ENCODE data around the gene TGM2. TPM values are rescaled to one million over a fixed set of nuclear protein-coding genes. Genes with fewer than 3 reads are reported as not detected.

The TGM2 gene
- polyA plus RNA-seq, 1 donor from 2014 or later = not detected

- Histone ChIP-seq H3K79me2 (replicated peaks; ENCODE audit: insufficient read depth, low read length) (no peaks in the 10 kb centered on the region), H2AFZ (ENCODE audit: low read depth, low read length) (no peak overlapping the region), H3F3A (ENCODE audit: insufficient read depth, low read length, poor library complexity, severe bottlenecking) (no peaks in the 10 kb centered on the region), H3K9ac (ENCODE audit: low read length) (no peak overlapping the region), H3K36me3 (ENCODE audit: insufficient read depth, low read length) (no peaks in the 10 kb centered on the region), H3K9me2 (ENCODE audit: insufficient read depth, low read length) (no peaks in the 10 kb centered on the region), H3K9me3 (ENCODE audit: low read length) (no peaks in the 10 kb centered on the region), H3K27ac (ENCODE audit: low read length) (no peak overlapping the region), H4K20me1 (ENCODE audit: insufficient read depth) (no peaks in the 10 kb centered on the region), H3K27me3 (ENCODE audit: insufficient read depth, low read depth, low read length) (peaks cover 6% of the 10 kb centered on the region), H3K4me3 (ENCODE audit: low read length) (no peak overlapping the region), H3K4me2 (ENCODE audit: low read length) (no peak overlapping the region)
- no peak for TF ChIP-seq EP300 (conservative IDR thresholded peaks at IDR 0.05; ENCODE audit: poor library complexity, severe bottlenecking)
- TF ChIP-seq TAF1 (IDR thresholded peaks at IDR 0.05; ENCODE audit: low read depth) = no peak
- TF ChIP-seq REST (IDR thresholded peaks at IDR 0.05; ENCODE audit: borderline replicate concordance) = no peak
- TF ChIP-seq RAD21 (conservative IDR thresholded peaks at IDR 0.05) = no peak
- no peak for TF ChIP-seq SMC3 (conservative IDR thresholded peaks at IDR 0.05; ENCODE audit: poor library complexity)
- TF ChIP-seq MXI1 (conservative IDR thresholded peaks at IDR 0.05; ENCODE audit: poor library complexity, severe bottlenecking) = no peak
- TF ChIP-seq CTCF (IDR thresholded peaks at IDR 0.05; ENCODE audit: poor library complexity, severe bottlenecking) = no peak
- no peak for TF ChIP-seq EZH2 (IDR thresholded peaks at IDR 0.05; ENCODE audit: borderline replicate concordance, insufficient read depth, low read length, poor library complexity, severe bottlenecking)
- no peak for TF ChIP-seq POLR2AphosphoS5 (IDR thresholded peaks at IDR 0.05)
Measured at GRCh38 chr20:38168791-38169589, 3.9 kb upstream of the TGM2 start.

GRCh38 chr20:38167851-38168760 lies 3.0 kb upstream of the TGM2 start:
- no peak overlapping the region for H3K9ac ChIP-seq (ENCODE audit: low read length)
- no peak overlapping the region for H2AFZ ChIP-seq (ENCODE audit: low read depth, low read length)
- H3K27me3 ChIP-seq (ENCODE audit: insufficient read depth, low read depth, low read length) = peaks cover 6% of the 10 kb centered on the region

More at GRCh38 chr20:38167851-38168760, 3.0 kb upstream of the TGM2 start:
- TF ChIP-seq RAD21 (conservative IDR thresholded peaks at IDR 0.05) (no peak), CTCF (IDR thresholded peaks at IDR 0.05; ENCODE audit: poor library complexity, severe bottlenecking) (no peak), REST (IDR thresholded peaks at IDR 0.05; ENCODE audit: borderline replicate concordance) (no peak), EP300 (conservative IDR thresholded peaks at IDR 0.05; ENCODE audit: poor library complexity, severe bottlenecking) (no peak), MXI1 (conservative IDR thresholded peaks at IDR 0.05; ENCODE audit: poor library complexity, severe bottlenecking) (no peak), TAF1 (IDR thresholded peaks at IDR 0.05; ENCODE audit: low read depth) (no peak), EZH2 (IDR thresholded peaks at IDR 0.05; ENCODE audit: borderline replicate concordance, insufficient read depth, low read length, poor library complexity, severe bottlenecking) (no peak), POLR2AphosphoS5 (IDR thresholded peaks at IDR 0.05) (no peak)
- Histone ChIP-seq H3K27ac (ENCODE audit: low read length) (no peak overlapping the region), H3F3A (ENCODE audit: insufficient read depth, low read length, poor library complexity, severe bottlenecking) (no peaks in the 10 kb centered on the region), H3K4me3 (ENCODE audit: low read length) (no peak overlapping the region), H3K36me3 (ENCODE audit: insufficient read depth, low read length) (no peaks in the 10 kb centered on the region), H3K79me2 (replicated peaks; ENCODE audit: insufficient read depth, low read length) (no peaks in the 10 kb centered on the region), H4K20me1 (ENCODE audit: insufficient read depth) (no peaks in the 10 kb centered on the region), H3K4me2 (ENCODE audit: low read length) (no peak overlapping the region), H3K9me3 (ENCODE audit: low read length) (no peaks in the 10 kb centered on the region), H3K9me2 (ENCODE audit: insufficient read depth, low read length) (no peaks in the 10 kb centered on the region)

All from neural cell (in vitro differentiated cells).